Measurements from ENCODE around the gene SLC4A4. TPM values are rescaled to one million over a fixed set of nuclear protein-coding genes. Genes with fewer than 3 reads are reported as not detected.

SLC4A4 gene
- total RNA-seq, 1 experiment from 2014 or later: 0.92 TPM

DNA sequence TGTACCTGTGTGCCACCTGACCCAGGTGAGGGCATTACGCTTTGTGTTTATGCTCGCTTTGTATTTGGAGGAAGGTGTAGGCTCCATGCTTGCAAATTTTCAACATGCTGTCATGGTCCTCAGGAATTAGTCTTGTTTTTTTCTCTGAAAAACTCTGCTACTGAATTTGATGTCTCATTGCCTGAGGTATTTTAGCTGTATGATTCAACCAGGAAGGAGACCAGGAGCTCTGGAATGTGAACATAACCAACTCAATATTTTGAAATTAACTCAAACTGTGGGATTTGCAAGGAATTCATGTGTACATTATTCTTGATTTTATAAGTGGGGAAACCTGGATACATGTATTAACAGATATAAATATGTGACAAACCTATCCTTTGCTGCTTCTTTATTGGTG, 134.1 kb downstream of the SLC4A4 start:
- Histone ChIP-seq H4K91ac (ENCODE audit: insufficient read length, low read depth, low read length) (no peak overlapping the region), H3K27ac (ENCODE audit: insufficient read length, low read depth, low read length) (no peak overlapping the region), H4K5ac (ENCODE audit: insufficient read length, low read depth, low read length) (no peak overlapping the region), H3K4me2 (ENCODE audit: insufficient read depth, insufficient read length, low read length) (no peak overlapping the region), H3K79me2 (ENCODE audit: insufficient read depth, low read length) (no peaks in the 10 kb centered on the region), H3K27me3 (ENCODE audit: insufficient read depth, low read length) (no peaks in the 10 kb centered on the region), H3K23me2 (ENCODE audit: insufficient read length, low read depth, low read length, poor library complexity, severe bottlenecking) (no peaks in the 10 kb centered on the region), H3K9me3 (ENCODE audit: control insufficient read depth, low read depth, low read length) (no peaks in the 10 kb centered on the region), H2BK20ac (ENCODE audit: low read depth, low read length, poor library complexity, severe bottlenecking) (no peak overlapping the region), H3K4ac (ENCODE audit: low read depth, low read length) (no peak overlapping the region), H2BK5ac (ENCODE audit: insufficient read length, low read length) (no peak overlapping the region), H3K23ac (ENCODE audit: insufficient read length, low read depth, low read length) (no peak overlapping the region), H2BK120ac (ENCODE audit: low read depth, low read length, poor library complexity, severe bottlenecking) (no peak overlapping the region), H4K20me1 (ENCODE audit: control insufficient read depth, insufficient read depth, insufficient read length) (no peaks in the 10 kb centered on the region), H2BK15ac (ENCODE audit: low read depth, low read length) (no peak overlapping the region), H3K18ac (ENCODE audit: insufficient read length, low read depth, low read length) (no peak overlapping the region), H3K9ac (ENCODE audit: extremely low read depth, insufficient read length, low read length) (no peak overlapping the region), H2BK12ac (ENCODE audit: insufficient read length, low read depth, low read length) (no peak overlapping the region), H3T11ph (ENCODE audit: low read length) (no peak overlapping the region), H4K8ac (replicated peaks; ENCODE audit: insufficient read length, low read depth, low read length) (no peak overlapping the region), H3K79me1 (ENCODE audit: insufficient read depth, low read depth, low read length, poor library complexity, severe bottlenecking) (no peaks in the 10 kb centered on the region), H3K56ac (ENCODE audit: insufficient read length, low read depth, low read length) (no peak overlapping the region), H3K14ac (ENCODE audit: insufficient read depth, low read length) (no peak overlapping the region), H2AK5ac (ENCODE audit: insufficient read length, low read length) (no peak overlapping the region), H2AFZ (ENCODE audit: low read length) (no peak overlapping the region), H3K4me1 (ENCODE audit: insufficient read depth, low read length) (no peaks in the 10 kb centered on the region)
- no peaks in the 10 kb centered on the region for H3K9me3 Mint-ChIP-seq
- TF ChIP-seq, protein P1, sequence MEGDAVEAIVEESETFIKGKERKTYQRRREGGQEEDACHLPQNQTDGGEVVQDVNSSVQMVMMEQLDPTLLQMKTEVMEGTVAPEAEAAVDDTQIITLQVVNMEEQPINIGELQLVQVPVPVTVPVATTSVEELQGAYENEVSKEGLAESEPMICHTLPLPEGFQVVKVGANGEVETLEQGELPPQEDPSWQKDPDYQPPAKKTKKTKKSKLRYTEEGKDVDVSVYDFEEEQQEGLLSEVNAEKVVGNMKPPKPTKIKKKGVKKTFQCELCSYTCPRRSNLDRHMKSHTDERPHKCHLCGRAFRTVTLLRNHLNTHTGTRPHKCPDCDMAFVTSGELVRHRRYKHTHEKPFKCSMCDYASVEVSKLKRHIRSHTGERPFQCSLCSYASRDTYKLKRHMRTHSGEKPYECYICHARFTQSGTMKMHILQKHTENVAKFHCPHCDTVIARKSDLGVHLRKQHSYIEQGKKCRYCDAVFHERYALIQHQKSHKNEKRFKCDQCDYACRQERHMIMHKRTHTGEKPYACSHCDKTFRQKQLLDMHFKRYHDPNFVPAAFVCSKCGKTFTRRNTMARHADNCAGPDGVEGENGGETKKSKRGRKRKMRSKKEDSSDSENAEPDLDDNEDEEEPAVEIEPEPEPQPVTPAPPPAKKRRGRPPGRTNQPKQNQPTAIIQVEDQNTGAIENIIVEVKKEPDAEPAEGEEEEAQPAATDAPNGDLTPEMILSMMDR (conservative IDR thresholded peaks at IDR 0.05): no peak
- WGBS (ENCODE audit: extremely low coverage, insufficient read length, low lambda C conversion rate): no CpG with 5 or more reads among the region's 2 CpGs
- H3K4me1 Mint-ChIP-seq: no peaks in the 10 kb centered on the region
- H3K27me3 Mint-ChIP-seq (ENCODE audit: low read depth): no peaks in the 10 kb centered on the region
- no peak for DNase-seq
- H3K36me3 Mint-ChIP-seq (ENCODE audit: insufficient read depth in 1 of 3, low read depth in 3 of 3): no peaks in the 10 kb centered on the region
- H3K4me3 Mint-ChIP-seq: no peak overlapping the region
- no peak overlapping the region for H3K27ac Mint-ChIP-seq

Measured in H9 (cell line).